HG03439 (cell line): ENCODE measurements around the gene PRSS16.
"Not testable (repeated sequence)": the region's sequence is repeated elsewhere in the genome, so short reads cannot be mapped to it uniquely, and the experiment has no call there.

Experiments
- ATAC-seq: cut with Tn5 transposase; IDR thresholded peaks from one replicate; pipeline ENCODE4 v1.9.1; 2021; ENCODE audit warnings: mild to moderate bottlenecking, moderate library complexity; ENCODE audit not compliant: unreplicated experiment

PRSS16 gene

DNA sequence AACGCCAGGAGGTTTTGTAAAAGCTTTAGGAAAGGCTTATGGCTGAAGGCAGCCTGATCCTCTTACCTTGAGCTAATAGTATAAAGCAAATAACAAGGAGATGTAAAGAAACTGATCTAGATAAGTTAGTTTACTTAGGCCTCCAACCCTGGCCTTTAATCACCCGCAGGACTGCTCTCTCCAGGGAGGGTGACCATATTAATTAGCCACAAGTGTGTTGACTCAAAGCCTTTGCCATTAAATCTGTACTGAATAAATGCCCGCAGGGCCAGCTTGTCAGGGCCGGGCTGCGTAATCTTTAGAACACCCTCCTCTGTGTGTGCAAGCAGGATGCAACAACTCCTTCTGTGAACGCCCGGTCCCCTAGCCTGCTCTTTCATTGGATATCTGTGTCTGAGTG is 6.1 kb upstream of the PRSS16 start:
- no peak for ATAC-seq

DNA sequence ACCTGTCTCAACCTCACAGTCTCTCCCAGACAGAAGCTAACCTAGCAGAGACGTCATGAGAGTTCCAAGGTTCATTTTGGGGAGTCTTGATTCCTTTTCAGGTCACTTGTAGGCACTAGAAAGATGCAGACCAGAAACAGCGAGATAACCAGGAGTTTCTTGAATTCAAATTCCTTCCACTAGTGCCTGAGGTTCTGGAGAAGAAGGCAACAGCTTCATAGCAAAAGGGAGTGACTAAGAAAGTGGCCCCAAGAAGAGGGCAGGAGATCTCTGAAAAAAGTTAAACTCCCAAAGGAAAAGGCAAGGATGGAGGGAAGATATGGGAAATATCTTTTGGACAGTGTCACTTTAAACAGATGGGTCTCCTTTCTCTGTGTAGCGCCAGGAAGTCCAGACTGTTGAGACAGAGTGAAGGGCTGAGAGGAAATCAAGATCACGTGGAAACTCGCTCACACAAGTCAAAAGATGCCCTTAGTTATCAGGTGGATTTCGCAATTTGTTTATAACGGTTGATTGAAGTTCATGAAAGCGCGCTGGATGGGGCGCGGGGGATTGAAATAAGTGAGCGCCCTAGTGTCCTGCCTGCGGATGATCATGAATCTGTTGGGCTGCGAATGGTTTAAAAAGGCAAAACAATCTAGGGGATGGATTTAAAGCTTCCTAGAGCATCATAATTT is 4.8 kb upstream of the PRSS16 start:
- ATAC-seq, result no peak

DNA sequence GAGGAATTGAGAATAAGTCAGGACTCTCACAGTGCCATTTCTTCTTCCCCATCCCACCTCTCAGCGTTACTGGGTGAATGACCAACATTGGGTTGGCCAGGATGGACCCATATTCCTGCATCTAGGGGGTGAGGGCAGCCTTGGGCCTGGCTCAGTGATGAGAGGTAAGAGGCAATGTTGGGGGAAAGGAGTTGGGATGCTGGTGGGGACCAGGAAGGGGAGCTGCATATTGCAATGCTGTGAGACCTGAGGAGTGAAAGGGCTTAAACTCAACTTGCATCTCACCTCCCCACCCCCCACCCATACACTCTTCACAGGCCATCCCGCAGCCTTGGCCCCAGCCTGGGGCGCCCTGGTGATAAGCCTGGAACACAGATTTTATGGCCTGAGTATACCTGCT is 1.3 kb downstream of the PRSS16 start:
- ATAC-seq, result no peak

GRCh38 chr6:27250277-27251111 is 3.0 kb downstream of the PRSS16 start:
- no peak for ATAC-seq

GRCh38 chr6:27251112-27251605 is 3.7 kb downstream of the PRSS16 start:
- peak; percentile 70 for ATAC-seq

- peak; percentile 83 for ATAC-seq
Measured at GRCh38 chr6:27251606-27252251, 4.2 kb downstream of the PRSS16 start.

DNA sequence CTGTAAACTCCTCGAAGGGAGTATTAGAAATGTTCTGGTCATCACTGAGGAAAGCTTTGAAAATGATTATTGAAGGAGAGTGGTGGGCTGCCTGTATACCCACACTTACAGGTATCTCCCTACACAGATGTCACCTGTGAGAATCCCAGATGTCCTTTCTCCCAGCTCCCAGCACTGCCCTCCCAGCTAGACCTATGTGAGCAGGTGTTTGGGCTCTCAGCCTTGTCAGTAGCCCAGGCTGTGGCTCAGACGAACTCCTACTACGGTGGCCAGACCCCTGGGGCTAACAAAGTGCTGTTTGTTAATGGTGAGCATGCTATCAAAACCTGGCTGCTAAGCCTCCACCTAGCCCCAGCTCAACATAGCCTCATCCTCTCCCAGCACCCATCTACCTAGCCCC is 7.1 kb downstream of the PRSS16 start:
- no peak for ATAC-seq

GRCh38 chr6:27255866-27256265 is 8.4 kb downstream of the PRSS16 start:
- ATAC-seq, result no peak

GRCh38 chr6:27260369-27260768 is 12.9 kb downstream of the PRSS16 start:
- ATAC-seq, result no peak

DNA sequence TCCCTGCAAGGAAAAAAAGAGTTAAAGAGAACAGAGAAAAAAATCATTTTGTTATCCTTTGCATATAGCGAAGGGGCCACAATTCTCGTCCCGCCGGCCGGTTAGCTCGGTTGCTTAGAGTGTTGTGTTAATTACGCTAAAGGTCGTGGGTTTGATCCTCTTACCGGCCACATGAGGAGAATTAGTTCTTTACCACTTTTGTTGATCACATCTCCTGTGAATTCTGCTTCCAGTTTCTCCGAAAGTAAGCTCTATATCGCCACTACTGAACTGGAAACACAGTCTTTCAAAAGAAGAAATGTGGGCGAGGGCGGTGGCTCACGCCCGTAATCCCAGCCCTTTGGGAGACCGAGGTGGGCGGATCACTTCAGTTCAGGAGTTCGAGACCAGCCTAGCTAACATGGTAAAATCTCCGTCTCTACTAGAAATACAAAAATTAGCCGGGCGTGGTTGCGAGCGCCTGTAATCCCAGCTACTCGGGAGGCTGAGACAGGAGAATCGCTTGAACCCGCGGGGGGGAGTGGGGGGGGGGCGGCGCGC is 13.4 kb downstream of the PRSS16 start:
- ATAC-seq, result no peak

GRCh38 chr6:27263886-27264285 is 16.4 kb downstream of the PRSS16 start:
- ATAC-seq, result no peak

DNA sequence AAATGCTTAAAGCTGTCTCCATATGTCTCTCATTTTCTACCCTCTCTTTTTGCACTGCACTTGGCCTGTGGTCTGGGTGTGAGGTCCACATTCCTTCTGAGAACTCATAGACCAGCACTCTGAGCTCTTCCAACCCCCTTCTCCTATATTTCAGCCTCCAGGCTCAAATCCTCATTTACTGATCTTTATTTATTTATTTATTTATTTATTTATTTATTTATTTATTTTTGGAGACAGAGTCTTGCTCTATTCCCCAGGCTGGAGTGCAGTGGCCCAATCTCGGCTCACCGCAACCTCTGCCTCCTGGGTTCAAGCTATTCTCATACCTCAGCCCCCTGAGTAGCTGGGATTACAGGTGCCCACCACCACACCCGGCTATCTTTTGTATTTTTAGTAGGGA is 19.5 kb downstream of the PRSS16 start:
- not testable (repeated sequence) for ATAC-seq

DNA sequence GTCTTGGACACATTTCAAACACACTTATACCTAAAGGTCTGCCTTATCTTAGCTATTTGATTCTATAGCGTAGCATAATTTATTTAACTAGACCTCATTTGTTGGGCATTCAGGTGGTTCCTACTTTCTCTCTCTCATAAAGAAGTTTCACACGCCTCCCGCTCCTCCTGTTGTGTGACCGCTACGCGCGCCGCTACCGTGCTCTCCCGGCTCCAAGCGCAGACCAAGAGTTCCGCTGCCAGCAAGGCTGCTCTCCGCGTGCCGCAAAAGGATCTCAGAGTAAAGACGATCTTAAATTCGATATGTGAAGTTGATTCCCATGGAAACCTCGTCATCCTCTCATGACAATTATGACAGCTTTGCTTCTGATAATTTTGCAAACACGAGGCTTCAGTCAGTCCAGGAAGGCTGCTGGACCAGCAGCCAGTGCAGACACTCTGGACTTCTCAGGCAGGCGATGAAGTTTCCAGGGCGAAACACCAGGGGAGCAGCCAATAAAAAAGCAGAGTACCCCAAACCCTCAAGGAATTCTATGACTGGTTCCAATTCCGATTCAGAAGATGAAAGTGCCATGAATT is 20.4 kb downstream of the PRSS16 start:
- no peak for ATAC-seq

- ATAC-seq, result no peak
Measured at GRCh38 chr6:27268803-27269202, 21.3 kb downstream of the PRSS16 start.

- ATAC-seq, result no peak
Measured at GRCh38 chr6:27273783-27274182, 26.3 kb downstream of the PRSS16 start.

- no peak for ATAC-seq
Measured at GRCh38 chr6:27275025-27275956, 27.8 kb downstream of the PRSS16 start.

GRCh38 chr6:27279513-27280063 is 32.1 kb downstream of the PRSS16 start:
- no peak for ATAC-seq

DNA sequence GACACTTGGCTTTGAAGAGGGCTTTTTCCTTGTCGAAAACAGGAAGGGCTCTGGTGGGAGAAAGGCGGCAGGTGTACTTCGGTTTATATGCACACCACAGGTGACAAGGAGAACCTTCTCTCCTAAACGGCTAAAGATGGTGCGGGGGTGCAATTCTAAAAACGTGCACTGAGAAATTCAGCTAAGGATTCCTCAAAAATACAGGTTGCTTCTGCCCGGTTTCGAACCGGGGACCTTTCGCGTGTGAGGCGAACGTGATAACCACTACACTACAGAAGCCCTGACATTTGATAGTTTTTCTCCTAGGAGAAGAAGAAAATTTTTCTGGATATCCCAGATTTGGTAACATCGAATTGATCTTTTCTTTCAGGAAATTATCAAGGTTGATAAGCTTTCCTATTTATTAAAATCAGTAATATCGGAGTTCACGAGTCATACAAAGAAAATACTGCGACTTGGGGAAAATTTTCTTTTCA is 32.6 kb downstream of the PRSS16 start:
- no peak for ATAC-seq

- ATAC-seq, result no peak
Measured at GRCh38 chr6:27280540-27281000, 33.1 kb downstream of the PRSS16 start.
